PC-3 (cell line): ENCODE results near the gene LILRA2.

Experiments
- CTCF ChIP-seq: fragments of 300-600 bp; sonication (generic); conservative IDR thresholded peaks from 2 replicates; pipeline ENCODE4 v1.5.1; 2017; ENCODE audit warnings: antibody characterized with exemption, low read depth, mild to moderate bottlenecking, low read length
- EZH2 ChIP-seq: fragments of 300-600 bp; sonication (generic); IDR thresholded peaks from one replicate; pipeline ENCODE4 v1.6.1; 2017; ENCODE audit warnings: antibody characterized with exemption, mild to moderate bottlenecking, low read length; ENCODE audit not compliant: unreplicated experiment
- EZH2phosphoT487 ChIP-seq: fragments of 300-600 bp; sonication (generic); IDR thresholded peaks from 2 replicates; pipeline ENCODE4 v1.6.1; 2018; ENCODE audit warnings: mild to moderate bottlenecking, antibody characterized with exemption, low read length, borderline replicate concordance

GRCh38 chr19:54551950-54552912 lies 21.4 kb upstream of the LILRA2 start:
- no peak for TF ChIP-seq CTCF
- TF ChIP-seq EZH2, result no peak
- TF ChIP-seq EZH2phosphoT487, result no peak
